HepG2 (cell line): Measurements from ENCODE around the gene DIO1. TPM values are rescaled to one million over a fixed set of nuclear protein-coding genes. Genes with fewer than 3 reads are reported as not detected.

Experiments used
- ATAC-seq: fragments of 200-7000 bp; cut with Tn5 transposase; 3 replicates; pipeline ENCODE4 v1.9.1; 2020; ENCODE audit warnings: mild to moderate bottlenecking, moderate library complexity
- BruUV-seq: library from RNA; stranded (reverse); fragments of 400-500 nt; replicated peaks from 2 replicates; lab custom pipeline; 2021; lab: Mats Ljungman, UMichigan
- CTCF ChIA-PET: fragments of 300-600 bp; formaldehyde crosslinking; extraction: SDS; loops from one replicate; lab custom pipeline; 2021; ENCODE audit warnings: low total read pairs, inconsistent platforms, low intra/inter-chr PET ratio; lab: Yijun Ruan, JAX
- POLR2A ChIA-PET: fragments of 350-600 bp; sonication (Branson Sonifier 250); formaldehyde crosslinking; loops from one replicate; lab custom pipeline; 2020; ENCODE audit warnings: antibody characterized with exemption, inconsistent platforms; lab: Yijun Ruan, JAX
- DNase-seq: peaks from one replicate; pipeline ENCODE4 v3.0.0-alpha.2; 2015; ENCODE audit warnings: low spot score
- FAIRE-seq: peaks from 3 replicates; lab custom pipeline; 2011; peaks lifted over from hg19 to GRCh38; lab: Jason Lieb, UNC
- H2AFZ ChIP-seq: one replicate; pipeline ENCODE4 v1.6.1; 2011; ENCODE audit warnings: low read length, inconsistent platforms
- H3K27ac ChIP-seq: fragments of 300-600 bp; 3 replicates; pipeline ENCODE4 v1.8.0; 2011; ENCODE audit warnings: mixed run types, mild to moderate bottlenecking, mixed read lengths, low read length, inconsistent platforms; ENCODE audit not compliant: insufficient read depth; ENCODE audit errors: extremely low read length
- H3K27me3 ChIP-seq, 2 experiments: fragments of 200-600 bp in 1 of 2; 2 replicates in 1 of 2; 3 replicates in 1 of 2; pipeline versions ENCODE4 v1.6.0 to v1.8.0; 2011; ENCODE audit warnings: low read length in 2 of 2, mild to moderate bottlenecking in 2 of 2, moderate library complexity in 2 of 2, inconsistent platforms in 1 of 2; ENCODE audit not compliant: insufficient read depth in 2 of 2, control insufficient read depth in 1 of 2
- H3K36me3 ChIP-seq, 2 experiments: fragments of 200-600 bp in 1 of 2; replicated peaks in 1 of 2; 2 replicates in 1 of 2; 3 replicates in 1 of 2; pipeline versions ENCODE4 v1.5.1 to v1.8.0; 2011; ENCODE audit warnings: low read length in 2 of 2, inconsistent platforms in 1 of 2; ENCODE audit not compliant: insufficient read depth in 2 of 2, control insufficient read depth in 1 of 2
- H3K4me1 ChIP-seq: 2 replicates; pipeline ENCODE4 v1.5.1; 2012; ENCODE audit warnings: low read length, inconsistent platforms; ENCODE audit not compliant: insufficient read depth
- H3K4me2 ChIP-seq: 2 replicates; pipeline ENCODE4 v1.6.0; 2011; ENCODE audit warnings: low read depth, low read length, inconsistent platforms
- H3K4me3 ChIP-seq, 3 experiments: fragments of 200-600 bp in 1 of 3; sonication (generic), shearing (Covaris generic) in 1 of 3; replicated peaks in 1 of 3; 2 replicates each; pipeline ENCODE4 v1.5.1; 2011 to 2016; ENCODE audit warnings: low read length in 3 of 3, inconsistent platforms in 2 of 3, low read depth in 2 of 3, mild to moderate bottlenecking in 2 of 3, control low read depth in 1 of 3, mixed read lengths in 1 of 3; ENCODE audit not compliant: insufficient read depth in 1 of 3
- H3K79me2 ChIP-seq: one replicate; pipeline ENCODE4 v1.6.1; 2011; ENCODE audit warnings: low read length, inconsistent platforms; ENCODE audit not compliant: insufficient read depth
- H3K9ac ChIP-seq: 2 replicates; pipeline ENCODE4 v1.6.0; 2011; ENCODE audit warnings: mild to moderate bottlenecking, low read depth, low read length, inconsistent platforms; ENCODE audit not compliant: insufficient read depth
- H3K9me3 ChIP-seq: 2 replicates; pipeline ENCODE4 v1.5.1; 2012; ENCODE audit warnings: mild to moderate bottlenecking, low read length
- H4K20me1 ChIP-seq: 2 replicates; pipeline ENCODE4 v1.6.0; 2011; ENCODE audit warnings: inconsistent platforms, mild to moderate bottlenecking, low read length, moderate library complexity; ENCODE audit not compliant: insufficient read depth
- BCL6 ChIP-seq: IDR thresholded peaks from 2 replicates; pipeline ENCODE4 v1.6.1; 2016; ENCODE audit warnings: missing genetic modification reagents, missing compliant biosample characterization
- HHEX ChIP-seq: IDR thresholded peaks from 2 replicates; pipeline ENCODE4 v1.6.1; 2016; ENCODE audit warnings: control low read depth
- SATB2 ChIP-seq: sonication (generic); formaldehyde crosslinking; IDR thresholded peaks from 2 replicates; pipeline ENCODE4 v1.5.0; 2020; ENCODE audit warnings: missing genetic modification reagents
- SIN3A ChIP-seq: IDR thresholded peaks from 2 replicates; pipeline ENCODE4 v1.6.1; 2011; ENCODE audit warnings: low read depth, mild to moderate bottlenecking, control low read depth, low read length, borderline replicate concordance
- SSRP1 ChIP-seq: IDR thresholded peaks from 2 replicates; pipeline ENCODE4 v1.6.1; 2016; ENCODE audit warnings: control low read depth
- ZBTB25 ChIP-seq: IDR thresholded peaks from 2 replicates; pipeline ENCODE4 v1.6.1; 2018; ENCODE audit warnings: missing genetic modification reagents
- ZEB1 ChIP-seq: IDR thresholded peaks from 2 replicates; pipeline ENCODE4 v1.6.1; 2012; ENCODE audit warnings: mild to moderate bottlenecking, low read depth, inconsistent platforms; ENCODE audit not compliant: insufficient replicate concordance
- ZFP41 ChIP-seq: sonication (generic); formaldehyde crosslinking; IDR thresholded peaks from 2 replicates; pipeline ENCODE4 v1.4.0; 2020; ENCODE audit warnings: mild to moderate bottlenecking, missing genetic modification reagents, borderline replicate concordance
- WGBS: methylation state at CpG from one replicate; pipeline ENCODE4 v1.1.6; 2017; ENCODE audit warnings: low lambda C conversion rate; 5-methylcytosine and 5-hydroxymethylcytosine counted together
- in situ Hi-C: cut with HindIII; loops from 2 replicates; pipeline ENCODE4 v1.10.0; 2017; ENCODE audit warnings: low pct_unique_long_range_greater_than_20kb; ENCODE audit not compliant: extremely low pct_ligation_motif_present
- intact Hi-C: fragments of 100-400 bp; cut with micrococcal nuclease; formaldehyde crosslinking; loops from one replicate; pipeline ENCODE4 v1.10.0; 2022; ENCODE audit not compliant: unreplicated experiment
- polyA plus RNA-seq, 8 experiments: library from polyadenylated mRNA; depleted of rRNA in 3 of 8; stranded (reverse) in 7 of 8; unstranded in 1 of 8; fragments of >200 nt; fragmentation: Illumina TruSeq in 4 of 8; extraction: Trizol in 4 of 8; gene quantifications; 2 replicates each; pipeline versions ENCODE4 v1.2.1 to v1.2.3, GENCODE V29; 2011 to 2016; ENCODE audit warnings: low read depth in 4 of 8, missing spikeins in 1 of 8, mixed read lengths in 1 of 8; ENCODE audit not compliant: insufficient read depth in 1 of 8
- total RNA-seq, 5 experiments: library from RNA; depleted of rRNA; stranded (reverse); fragments of >200 nt; fragmentation: Illumina TruSeq; extraction: Trizol; gene quantifications; 2 replicates each; pipeline ENCODE4 v1.2.3, GENCODE V29; 2016; ENCODE audit warnings: low read depth in 1 of 5
- TF ChIP-seq, protein P1 (sequence below): sonication (generic); formaldehyde crosslinking; IDR thresholded peaks from 2 replicates; pipeline ENCODE4 v1.9.0; 2021; ENCODE audit warnings: missing genetic modification reagents, borderline replicate concordance

Gene DIO1
- total and polyA plus RNA-seq, 2 of the 13 experiments (the other 11 are each of a cell fraction or from before 2014, with no cell fraction given): 13.5 to 45.6 TPM

DNA sequence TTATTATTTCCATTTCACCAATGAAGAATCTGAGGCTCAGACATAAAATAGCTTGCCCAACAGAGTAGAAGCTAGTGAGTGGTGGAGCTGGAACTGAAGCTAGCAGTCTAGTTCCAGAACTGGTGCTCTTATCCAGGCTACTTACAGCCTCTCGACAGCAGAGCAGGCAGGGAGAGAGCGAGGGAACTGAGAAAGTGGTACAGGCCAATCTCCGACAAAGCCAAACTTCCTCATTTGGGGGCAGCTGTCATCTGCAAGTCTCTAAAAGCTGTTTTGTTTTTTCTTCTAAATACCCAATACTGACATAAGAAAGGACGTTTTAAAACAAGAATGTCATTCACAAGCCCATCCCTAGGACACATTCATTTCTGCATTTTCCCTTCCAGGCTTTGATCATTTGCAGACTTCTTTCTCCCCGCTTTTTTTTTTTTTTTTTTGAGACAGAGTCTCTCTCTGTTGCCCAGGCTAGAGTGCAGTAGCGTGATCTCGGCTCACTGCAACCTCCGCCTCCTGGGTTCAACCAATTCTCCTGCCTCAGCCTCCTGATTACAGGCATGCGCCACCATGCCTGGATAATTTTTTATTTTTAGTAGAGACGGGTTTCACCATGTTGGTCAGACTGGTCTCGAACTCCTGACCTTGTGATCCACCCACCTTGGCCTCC is 24.4 kb upstream of the DIO1 start:
- 98% methylated on average over 11 of the region's 11 CpGs for WGBS

More for the DNA sequence above, 24.4 kb upstream of the DIO1 start:
- TF ChIP-seq, protein P1, sequence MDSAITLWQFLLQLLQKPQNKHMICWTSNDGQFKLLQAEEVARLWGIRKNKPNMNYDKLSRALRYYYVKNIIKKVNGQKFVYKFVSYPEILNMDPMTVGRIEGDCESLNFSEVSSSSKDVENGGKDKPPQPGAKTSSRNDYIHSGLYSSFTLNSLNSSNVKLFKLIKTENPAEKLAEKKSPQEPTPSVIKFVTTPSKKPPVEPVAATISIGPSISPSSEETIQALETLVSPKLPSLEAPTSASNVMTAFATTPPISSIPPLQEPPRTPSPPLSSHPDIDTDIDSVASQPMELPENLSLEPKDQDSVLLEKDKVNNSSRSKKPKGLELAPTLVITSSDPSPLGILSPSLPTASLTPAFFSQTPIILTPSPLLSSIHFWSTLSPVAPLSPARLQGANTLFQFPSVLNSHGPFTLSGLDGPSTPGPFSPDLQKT (CRISPR knock-in tag): no peak
- TF ChIP-seq ZEB1: no peak
- TF ChIP-seq ZFP41 (CRISPR knock-in tag): no peak
- TF ChIP-seq SSRP1: no peak
- TF ChIP-seq HHEX: no peak
- TF ChIP-seq SIN3A: no peak
- TF ChIP-seq ZBTB25 (CRISPR knock-in tag): no peak
- TF ChIP-seq SATB2 (CRISPR knock-in tag): no peak
- TF ChIP-seq BCL6 (CRISPR knock-in tag): no peak
- Histone ChIP-seq H3K36me3 (peaks cover 3 to 18% of the 10 kb centered on the region in 2 experiments; a peak in 3 of 5 replicates), H3K4me1 (no peaks in the 10 kb centered on the region), H3K79me2 (no peaks in the 10 kb centered on the region), H3K27ac (no peak overlapping the region), H3K9ac (no peak overlapping the region), H3K27me3 (no peaks in the 10 kb centered on the region), H2AFZ (no peak overlapping the region), H4K20me1 (no peaks in the 10 kb centered on the region), H3K9me3 (no peaks in the 10 kb centered on the region), H3K4me3 (no peak overlapping the region), H3K4me2 (no peak overlapping the region)
- no TSS peak for BruUV-seq
- POLR2A ChIA-PET: interaction anchor here (0.7 kb wide), 1 partner anchor 53 kb away, joined by 3 read pairs; no protein-coding TSS in a partner anchor
- FAIRE-seq (no peak), DNase-seq (no peak), ATAC-seq (no peak)
- in situ Hi-C loops: no loop called here
- CTCF ChIA-PET: no interaction called here
- intact Hi-C loops: no loop called here
